ENCODE measurements around the gene FAM187B. TPM values are rescaled to one million over a fixed set of nuclear protein-coding genes. Genes with fewer than 3 reads are reported as not detected.

The FAM187B gene
- total RNA-seq, 1 experiment from 2014 or later = not detected

DNA sequence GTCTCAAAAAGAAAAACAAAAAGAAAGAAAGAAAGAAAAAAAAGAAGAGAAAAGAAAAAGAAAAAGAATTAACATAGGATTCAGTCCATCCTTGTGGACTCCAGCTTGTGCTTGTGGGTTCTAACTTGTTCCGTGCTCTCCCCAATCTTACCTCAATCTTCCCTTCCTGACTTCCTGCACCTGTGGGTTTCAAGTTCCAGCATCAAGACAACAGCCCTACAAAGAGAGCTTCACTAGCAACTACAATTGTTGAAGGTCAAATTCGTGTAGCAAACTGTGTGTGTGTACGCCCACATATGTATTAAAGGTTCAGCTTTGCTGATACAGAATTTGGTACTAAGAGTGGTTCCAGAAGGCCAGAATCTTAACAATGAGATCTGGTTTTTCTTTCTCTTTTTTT is 48.7 kb downstream of the FAM187B start:
- no CpG with 5 or more reads among the region's 3 CpGs for WGBS (ENCODE audit: extremely low coverage, insufficient read length, low lambda C conversion rate)
- H2BK5ac ChIP-seq (ENCODE audit: insufficient read length, low read length) = no peak overlapping the region
- H3K4me3 Mint-ChIP-seq = no peak overlapping the region
- no peak overlapping the region for H3K4ac ChIP-seq (ENCODE audit: low read depth, low read length)
- no peak overlapping the region for H4K91ac ChIP-seq (ENCODE audit: insufficient read length, low read depth, low read length)
- no peak overlapping the region for H3K4me2 ChIP-seq (ENCODE audit: insufficient read depth, insufficient read length, low read length)
- no peak overlapping the region for H3K56ac ChIP-seq (ENCODE audit: insufficient read length, low read depth, low read length)
- no peak overlapping the region for H3K23ac ChIP-seq (ENCODE audit: insufficient read length, low read depth, low read length)
- no peak overlapping the region for H2AFZ ChIP-seq (ENCODE audit: low read length)
- no peaks in the 10 kb centered on the region for H4K20me1 ChIP-seq (ENCODE audit: control insufficient read depth, insufficient read depth, insufficient read length)
- peaks cover 0 to 8% (median 3%) of the 10 kb centered on the region in 3 experiments; a peak in 3 of 7 replicates for H3K36me3 Mint-ChIP-seq (ENCODE audit: insufficient read depth in 1 of 3, low read depth in 3 of 3)
- H3K23me2 ChIP-seq (ENCODE audit: insufficient read length, low read depth, low read length, poor library complexity, severe bottlenecking) = no peaks in the 10 kb centered on the region
- no peak overlapping the region for H3K27ac Mint-ChIP-seq
- no peaks in the 10 kb centered on the region for H3K79me2 ChIP-seq (ENCODE audit: insufficient read depth, low read length)
- H3K79me1 ChIP-seq (ENCODE audit: insufficient read depth, low read depth, low read length, poor library complexity, severe bottlenecking) = no peaks in the 10 kb centered on the region
- H3K9ac ChIP-seq (ENCODE audit: extremely low read depth, insufficient read length, low read length) = no peak overlapping the region
- H3K9me3 Mint-ChIP-seq = peaks cover 8 to 16% of the 10 kb centered on the region in 2 experiments
- H3K27ac ChIP-seq (ENCODE audit: insufficient read length, low read depth, low read length) = no peak overlapping the region
- H4K5ac ChIP-seq (ENCODE audit: insufficient read length, low read depth, low read length) = no peak overlapping the region
- no peak overlapping the region for H2AK5ac ChIP-seq (ENCODE audit: insufficient read length, low read length)
- no peak overlapping the region for H4K8ac ChIP-seq (replicated peaks; ENCODE audit: insufficient read length, low read depth, low read length)
- no peak overlapping the region for H2BK120ac ChIP-seq (ENCODE audit: low read depth, low read length, poor library complexity, severe bottlenecking)
- peak; percentile 1 for DNase-seq
- H2BK12ac ChIP-seq (ENCODE audit: insufficient read length, low read depth, low read length) = no peak overlapping the region
- H3K4me1 Mint-ChIP-seq = peaks cover 6 to 8% of the 10 kb centered on the region in 2 experiments
- no peak overlapping the region for H2BK20ac ChIP-seq (ENCODE audit: low read depth, low read length, poor library complexity, severe bottlenecking)
- H3T11ph ChIP-seq (ENCODE audit: low read length) = no peak overlapping the region
- TF ChIP-seq, protein P1, sequence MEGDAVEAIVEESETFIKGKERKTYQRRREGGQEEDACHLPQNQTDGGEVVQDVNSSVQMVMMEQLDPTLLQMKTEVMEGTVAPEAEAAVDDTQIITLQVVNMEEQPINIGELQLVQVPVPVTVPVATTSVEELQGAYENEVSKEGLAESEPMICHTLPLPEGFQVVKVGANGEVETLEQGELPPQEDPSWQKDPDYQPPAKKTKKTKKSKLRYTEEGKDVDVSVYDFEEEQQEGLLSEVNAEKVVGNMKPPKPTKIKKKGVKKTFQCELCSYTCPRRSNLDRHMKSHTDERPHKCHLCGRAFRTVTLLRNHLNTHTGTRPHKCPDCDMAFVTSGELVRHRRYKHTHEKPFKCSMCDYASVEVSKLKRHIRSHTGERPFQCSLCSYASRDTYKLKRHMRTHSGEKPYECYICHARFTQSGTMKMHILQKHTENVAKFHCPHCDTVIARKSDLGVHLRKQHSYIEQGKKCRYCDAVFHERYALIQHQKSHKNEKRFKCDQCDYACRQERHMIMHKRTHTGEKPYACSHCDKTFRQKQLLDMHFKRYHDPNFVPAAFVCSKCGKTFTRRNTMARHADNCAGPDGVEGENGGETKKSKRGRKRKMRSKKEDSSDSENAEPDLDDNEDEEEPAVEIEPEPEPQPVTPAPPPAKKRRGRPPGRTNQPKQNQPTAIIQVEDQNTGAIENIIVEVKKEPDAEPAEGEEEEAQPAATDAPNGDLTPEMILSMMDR (conservative IDR thresholded peaks at IDR 0.05) = no peak
- H3K18ac ChIP-seq (ENCODE audit: insufficient read length, low read depth, low read length) = no peak overlapping the region
- no peaks in the 10 kb centered on the region for H3K9me3 ChIP-seq (ENCODE audit: control insufficient read depth, low read depth, low read length)
- H2BK15ac ChIP-seq (ENCODE audit: low read depth, low read length) = no peak overlapping the region
- H3K14ac ChIP-seq (ENCODE audit: insufficient read depth, low read length) = no peak overlapping the region
- H3K27me3 ChIP-seq (ENCODE audit: insufficient read depth, low read length) = no peaks in the 10 kb centered on the region; the same call in 1 of the 2 replicates
- H3K27me3 Mint-ChIP-seq (ENCODE audit: low read depth) = peaks cover 10% of the 10 kb centered on the region
- H3K4me1 ChIP-seq (ENCODE audit: insufficient read depth, low read length) = no peaks in the 10 kb centered on the region

Data from H9 (cell line).